ENCODE data around the gene MALRD1.

Gene MALRD1

DNA sequence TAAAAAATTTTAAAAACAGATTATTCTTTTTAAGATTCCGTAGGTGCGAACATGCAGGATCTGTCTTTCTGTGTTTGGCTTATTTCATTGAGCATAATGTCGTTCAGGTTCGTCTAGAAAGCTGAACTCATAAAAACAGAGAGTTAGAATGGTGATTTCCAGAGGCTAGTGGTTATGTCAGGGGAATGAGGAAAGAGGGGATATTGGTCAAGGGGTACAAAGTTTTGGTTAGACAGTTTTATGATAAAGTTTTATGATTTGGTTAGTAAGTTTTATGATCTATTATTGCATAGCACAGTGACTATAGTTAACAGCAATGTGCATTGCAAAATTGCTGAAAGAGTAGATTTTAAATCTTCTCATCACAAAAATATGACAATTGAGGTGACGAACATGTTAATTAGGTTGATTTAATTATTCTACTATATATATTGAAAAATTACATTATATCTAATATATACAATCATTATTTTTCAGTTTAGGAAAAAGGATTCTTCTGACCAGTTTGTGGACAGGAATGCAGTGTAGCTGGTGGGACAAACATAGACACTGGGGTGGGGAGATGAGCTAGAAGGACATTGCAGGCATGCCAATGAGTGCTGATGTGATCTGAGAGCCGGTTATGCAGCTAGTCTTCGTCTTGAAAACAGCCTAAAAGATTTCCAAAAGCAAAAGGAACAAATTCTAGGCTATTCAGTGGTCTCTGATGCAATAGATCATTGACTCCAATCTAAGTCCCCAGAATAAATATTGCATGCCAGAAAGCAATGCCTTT, 31.3 kb upstream of the MALRD1 start:
- TF ChIP-seq POLR2AphosphoS5 (IDR thresholded peaks at IDR 0.05; ENCODE audit: low read depth, low read length) (no peak), TAF1 (IDR thresholded peaks at IDR 0.05; ENCODE audit: borderline replicate concordance, insufficient read depth, low read length) (no peak), FOXP2 (optimal IDR thresholded peaks at IDR 0.05; ENCODE audit: borderline replicate concordance, extremely low read depth, extremely low read length, insufficient read depth) (no peak), SIN3A (IDR thresholded peaks at IDR 0.05; ENCODE audit: borderline replicate concordance, insufficient read depth, low read length) (no peak)
- TF ChIP-seq, protein P1, sequence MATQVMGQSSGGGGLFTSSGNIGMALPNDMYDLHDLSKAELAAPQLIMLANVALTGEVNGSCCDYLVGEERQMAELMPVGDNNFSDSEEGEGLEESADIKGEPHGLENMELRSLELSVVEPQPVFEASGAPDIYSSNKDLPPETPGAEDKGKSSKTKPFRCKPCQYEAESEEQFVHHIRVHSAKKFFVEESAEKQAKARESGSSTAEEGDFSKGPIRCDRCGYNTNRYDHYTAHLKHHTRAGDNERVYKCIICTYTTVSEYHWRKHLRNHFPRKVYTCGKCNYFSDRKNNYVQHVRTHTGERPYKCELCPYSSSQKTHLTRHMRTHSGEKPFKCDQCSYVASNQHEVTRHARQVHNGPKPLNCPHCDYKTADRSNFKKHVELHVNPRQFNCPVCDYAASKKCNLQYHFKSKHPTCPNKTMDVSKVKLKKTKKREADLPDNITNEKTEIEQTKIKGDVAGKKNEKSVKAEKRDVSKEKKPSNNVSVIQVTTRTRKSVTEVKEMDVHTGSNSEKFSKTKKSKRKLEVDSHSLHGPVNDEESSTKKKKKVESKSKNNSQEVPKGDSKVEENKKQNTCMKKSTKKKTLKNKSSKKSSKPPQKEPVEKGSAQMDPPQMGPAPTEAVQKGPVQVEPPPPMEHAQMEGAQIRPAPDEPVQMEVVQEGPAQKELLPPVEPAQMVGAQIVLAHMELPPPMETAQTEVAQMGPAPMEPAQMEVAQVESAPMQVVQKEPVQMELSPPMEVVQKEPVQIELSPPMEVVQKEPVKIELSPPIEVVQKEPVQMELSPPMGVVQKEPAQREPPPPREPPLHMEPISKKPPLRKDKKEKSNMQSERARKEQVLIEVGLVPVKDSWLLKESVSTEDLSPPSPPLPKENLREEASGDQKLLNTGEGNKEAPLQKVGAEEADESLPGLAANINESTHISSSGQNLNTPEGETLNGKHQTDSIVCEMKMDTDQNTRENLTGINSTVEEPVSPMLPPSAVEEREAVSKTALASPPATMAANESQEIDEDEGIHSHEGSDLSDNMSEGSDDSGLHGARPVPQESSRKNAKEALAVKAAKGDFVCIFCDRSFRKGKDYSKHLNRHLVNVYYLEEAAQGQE (IDR thresholded peaks at IDR 0.05; ENCODE audit: insufficient read depth in 1 of 2, low read depth in 2 of 2, low read length in 2 of 2) = no peak

GRCh38 chr10:19021162-19021561, 27.4 kb upstream of the MALRD1 start:
- TF ChIP-seq, protein P1 (IDR thresholded peaks at IDR 0.05; ENCODE audit: insufficient read depth in 1 of 2, low read depth in 2 of 2, low read length in 2 of 2) = no peak

GRCh38 chr10:19024611-19025010, 24.0 kb upstream of the MALRD1 start:
- TF ChIP-seq, protein P1 (IDR thresholded peaks at IDR 0.05; ENCODE audit: insufficient read depth in 1 of 2, low read depth in 2 of 2, low read length in 2 of 2) = no peak
- no peak for TF ChIP-seq TAF1 (IDR thresholded peaks at IDR 0.05; ENCODE audit: borderline replicate concordance, insufficient read depth, low read length)
- no peak for TF ChIP-seq POLR2AphosphoS5 (IDR thresholded peaks at IDR 0.05; ENCODE audit: low read depth, low read length)

GRCh38 chr10:19031763-19032162, 16.8 kb upstream of the MALRD1 start:
- TF ChIP-seq SIN3A (IDR thresholded peaks at IDR 0.05; ENCODE audit: borderline replicate concordance, insufficient read depth, low read length) (no peak), POLR2AphosphoS5 (IDR thresholded peaks at IDR 0.05; ENCODE audit: low read depth, low read length) (no peak), FOXP2 (optimal IDR thresholded peaks at IDR 0.05; ENCODE audit: borderline replicate concordance, extremely low read depth, extremely low read length, insufficient read depth) (no peak), TAF1 (IDR thresholded peaks at IDR 0.05; ENCODE audit: borderline replicate concordance, insufficient read depth, low read length) (no peak)
- TF ChIP-seq, protein P1 (IDR thresholded peaks at IDR 0.05; ENCODE audit: insufficient read depth in 1 of 2, low read depth in 2 of 2, low read length in 2 of 2) = no peak

GRCh38 chr10:19033741-19034140, 14.9 kb upstream of the MALRD1 start:
- TF ChIP-seq POLR2AphosphoS5 (IDR thresholded peaks at IDR 0.05; ENCODE audit: low read depth, low read length) = no peak
- TF ChIP-seq FOXP2 (optimal IDR thresholded peaks at IDR 0.05; ENCODE audit: borderline replicate concordance, extremely low read depth, extremely low read length, insufficient read depth) = no peak
- TF ChIP-seq, protein P1 (IDR thresholded peaks at IDR 0.05; ENCODE audit: insufficient read depth in 1 of 2, low read depth in 2 of 2, low read length in 2 of 2) = no peak
- no peak for TF ChIP-seq TAF1 (IDR thresholded peaks at IDR 0.05; ENCODE audit: borderline replicate concordance, insufficient read depth, low read length)
- TF ChIP-seq SIN3A (IDR thresholded peaks at IDR 0.05; ENCODE audit: borderline replicate concordance, insufficient read depth, low read length) = no peak

Data from PFSK-1 (cell line).